GM12873 (cell line): ENCODE measurements around the gene DPH3.

Experiments used
- CTCF ChIP-seq: IDR thresholded peaks from 2 replicates; pipeline ENCODE4 v1.5.1; 2012; ENCODE audit warnings: low read depth, mild to moderate bottlenecking, moderate library complexity, low read length, control low read depth; ENCODE audit not compliant: insufficient read depth; ENCODE audit errors: missing control alignments

DPH3 gene

GRCh38 chr3:16264708-16265454 is at the start of gene DPH3, which contains the start of gene OXNAD1:
TSS of gene DPH3 (minus strand) at chr3:16264943. CDS start at chr3:16264876, 67 bp downstream.
TSS of gene OXNAD1 (plus strand) at chr3:16265212. CDS start at chr3:16270953, 5,741 bp downstream.
- no peak for TF ChIP-seq CTCF

GRCh38 chr3:16313886-16314645 is 49.3 kb upstream of the DPH3 start:
- TF ChIP-seq CTCF: no peak

- no peak for TF ChIP-seq CTCF
These were observed 47.3 kb upstream of the DPH3 start for GRCh38 chr3:16311960-16312451.

GRCh38 chr3:16309558-16309957 is 44.8 kb upstream of the DPH3 start:
- TF ChIP-seq CTCF: no peak

GRCh38 chr3:16308727-16309126 is 44.0 kb upstream of the DPH3 start:
- no peak for TF ChIP-seq CTCF

GRCh38 chr3:16307832-16308531 is 43.2 kb upstream of the DPH3 start:
- no peak for TF ChIP-seq CTCF
